HepG2 (cell line): ENCODE results near the gene DOCK4. TPM values are rescaled to one million over a fixed set of nuclear protein-coding genes. Genes with fewer than 3 reads are reported as not detected.
A peak's percentile ranks its signal among the peaks of the same experiment; 100 is the strongest.

Experiments used
- ARID5B ChIP-seq: IDR thresholded peaks from 2 replicates; pipeline ENCODE4 v1.4.0; 2020; ENCODE audit warnings: mild to moderate bottlenecking, missing genetic modification reagents
- BCL6 ChIP-seq: IDR thresholded peaks from 2 replicates; pipeline ENCODE4 v1.6.1; 2016; ENCODE audit warnings: missing genetic modification reagents, missing compliant biosample characterization
- CEBPB ChIP-seq: IDR thresholded peaks from 2 replicates; pipeline ENCODE4 v1.6.1; 2011; ENCODE audit warnings: low read depth, low read length, improper control_type of control experiment, borderline replicate concordance
- CREB3 ChIP-seq: sonication (generic); formaldehyde crosslinking; IDR thresholded peaks from 2 replicates; pipeline ENCODE4 v1.5.0; 2020; ENCODE audit warnings: missing genetic modification reagents
- FOXA1 ChIP-seq, 2 experiments: fragments of 450-650 bp in 1 of 2; sonication (generic) in 1 of 2; formaldehyde crosslinking in 1 of 2; IDR thresholded peaks; 2 replicates each; pipeline versions ENCODE4 v1.4.0 to v1.6.1; 2016 to 2020; ENCODE audit warnings: missing genetic modification reagents in 1 of 2
- FOXA3 ChIP-seq: IDR thresholded peaks from 2 replicates; pipeline ENCODE4 v1.6.1; 2016; ENCODE audit warnings: missing genetic modification reagents, missing compliant biosample characterization
- HOMEZ ChIP-seq: IDR thresholded peaks from 2 replicates; pipeline ENCODE4 v1.6.1; 2016; ENCODE audit warnings: low read depth
- MAFK ChIP-seq, 2 experiments: IDR thresholded peaks in 1 of 2; conservative IDR thresholded peaks in 1 of 2; 2 replicates each; pipeline ENCODE4 v1.6.1; 2011; ENCODE audit warnings: improper control_type of control experiment in 2 of 2, low read length in 2 of 2
- NFATC3 ChIP-seq: sonication (generic); formaldehyde crosslinking; IDR thresholded peaks from 2 replicates; pipeline ENCODE4 v1.5.1; 2020; ENCODE audit warnings: mild to moderate bottlenecking, missing genetic modification reagents
- SAP130 ChIP-seq: IDR thresholded peaks from 2 replicates; pipeline ENCODE4 v1.6.1; 2016; ENCODE audit warnings: low read depth
- SCMH1 ChIP-seq: sonication (generic); formaldehyde crosslinking; IDR thresholded peaks from 2 replicates; pipeline ENCODE4 v1.9.0; 2021; ENCODE audit warnings: missing genetic modification reagents, mild to moderate bottlenecking, borderline replicate concordance
- ZKSCAN1 ChIP-seq: fragments of 150-350 bp; IDR thresholded peaks from 2 replicates; pipeline ENCODE4 v1.6.1; 2014; ENCODE audit warnings: low read length
- ZNF460 ChIP-seq: sonication (generic); formaldehyde crosslinking; IDR thresholded peaks from 2 replicates; pipeline ENCODE4 v1.5.1; 2020; ENCODE audit warnings: missing genetic modification reagents, mild to moderate bottlenecking, borderline replicate concordance
- polyA plus RNA-seq, 8 experiments: library from polyadenylated mRNA; depleted of rRNA in 3 of 8; stranded (reverse) in 7 of 8; unstranded in 1 of 8; fragments of >200 nt; fragmentation: Illumina TruSeq in 4 of 8; extraction: Trizol in 4 of 8; gene quantifications; 2 replicates each; pipeline versions ENCODE4 v1.2.1 to v1.2.3, GENCODE V29; 2011 to 2016; ENCODE audit warnings: low read depth in 4 of 8, missing spikeins in 1 of 8, mixed read lengths in 1 of 8; ENCODE audit not compliant: insufficient read depth in 1 of 8
- total RNA-seq, 5 experiments: library from RNA; depleted of rRNA; stranded (reverse); fragments of >200 nt; fragmentation: Illumina TruSeq; extraction: Trizol; gene quantifications; 2 replicates each; pipeline ENCODE4 v1.2.3, GENCODE V29; 2016; ENCODE audit warnings: low read depth in 1 of 5

Gene DOCK4
- total and polyA plus RNA-seq, 2 of the 13 experiments (the other 11 are each of a cell fraction or from before 2014, with no cell fraction given), result 13.5 to 17.4 TPM

GRCh38 chr7:112233048-112233697 is 27.0 kb upstream of the DOCK4 start (continued):
- TF ChIP-seq ARID5B (CRISPR knock-in tag) (0 out of 2 replicates have a peak, but pooled peaks have one; percentile 39), SCMH1 (no peak), CREB3 (no peak), ZKSCAN1 (no peak), MAFK (conservative IDR thresholded peaks at IDR 0.05 in 1 of 2, IDR thresholded peaks at IDR 0.05 in 1 of 2; ENCODE audit: low read length in 2 of 2) (no peak), SAP130 (CRISPR knock-in tag) (peak; percentile 31; the same call in 1 of the 2 replicates), HOMEZ (peak; percentile 62; the same call in 1 of the 2 replicates), FOXA3 (CRISPR knock-in tag) (peak; percentile 29; the same call in 1 of the 2 replicates), BCL6 (0 out of 2 replicates have a peak, but pooled peaks have one; percentile 23), FOXA1 (IDR thresholded peaks at IDR 0.05) (no peak), FOXA1 (CRISPR knock-in tag; IDR thresholded peaks at IDR 0.05) (0 out of 2 replicates have a peak, but pooled peaks have one; percentile 21), CEBPB (peak; percentile 66), NFATC3 (no peak), ZNF460 (CRISPR knock-in tag) (no peak)
